A549 (cell line): ENCODE results near the gene HEYL.

Experiments used
- CTCF ChIP-seq: fragments of >200 bp; sonication (Bioruptor Twin); formaldehyde crosslinking; IDR thresholded peaks from 3 replicates; pipeline ENCODE4 v1.5.1; 2016
- MAX ChIP-seq: IDR thresholded peaks from 2 replicates; pipeline ENCODE4 v1.6.1; 2012
- POLR2A ChIP-seq: IDR thresholded peaks from 2 replicates; pipeline ENCODE4 v1.6.1; 2012; ENCODE audit warnings: mild to moderate bottlenecking, low read length
- RARB ChIP-seq: fragments of 250-450 bp; sonication (Bioruptor Pico); IDR thresholded peaks from 2 replicates; pipeline ENCODE4 v1.8.0; 2021; ENCODE audit warnings: mild to moderate bottlenecking, moderate library complexity
- USF2 ChIP-seq: fragments of 450-650 bp; IDR thresholded peaks from 2 replicates; pipeline ENCODE4 v1.6.1; 2014; ENCODE audit warnings: antibody characterized with exemption
- ZFP36 ChIP-seq: fragments of 450-650 bp; IDR thresholded peaks from 2 replicates; pipeline ENCODE4 v1.6.1; 2014; ENCODE audit warnings: borderline replicate concordance; ENCODE audit not compliant: partially characterized antibody

GRCh38 chr1:39643705-39644104, 4.3 kb upstream of the HEYL start:
- TF ChIP-seq RARB (CRISPR knock-in tag): no peak
- TF ChIP-seq USF2: no peak
- no peak for TF ChIP-seq ZFP36
- no peak for TF ChIP-seq CTCF
- no peak for TF ChIP-seq MAX
- TF ChIP-seq POLR2A: no peak
